SK-N-SH treated with all-trans-retinoic acid at 6 μM for 48 hours (cell line): ENCODE measurements around the gene KRT15.

Experiments used
- ATAC-seq: fragments of 200-7000 bp; cut with Tn5 transposase; 3 replicates; pipeline ENCODE4 v1.9.1; 2020; ENCODE audit warnings: mild to moderate bottlenecking, moderate library complexity
- ARNTL ChIP-seq: fragments of 450-650 bp; formaldehyde crosslinking; IDR thresholded peaks from 2 replicates; pipeline ENCODE4 v1.5.0; 2020; ENCODE audit warnings: low read depth, mild to moderate bottlenecking, moderate library complexity, borderline replicate concordance
- BACH2 ChIP-seq: fragments of 250-450 bp; sonication (Bioruptor Pico); IDR thresholded peaks from 2 replicates; pipeline ENCODE4 v1.9.0; 2021; ENCODE audit warnings: mild to moderate bottlenecking, borderline replicate concordance
- CSDC2 ChIP-seq: fragments of 250-450 bp; sonication (Bioruptor Pico); IDR thresholded peaks from 2 replicates; pipeline ENCODE4 v1.5.0; 2020; ENCODE audit warnings: mild to moderate bottlenecking, moderate library complexity
- CSRNP3 ChIP-seq: fragments of 250-450 bp; sonication (Bioruptor Pico); IDR thresholded peaks from 2 replicates; pipeline ENCODE4 v1.5.1; 2021; ENCODE audit warnings: mild to moderate bottlenecking, moderate library complexity
- ESRRG ChIP-seq: fragments of 250-450 bp; sonication (Bioruptor Pico); IDR thresholded peaks from 2 replicates; pipeline ENCODE4 v1.6.1; 2021; ENCODE audit warnings: mild to moderate bottlenecking
- GLIS3 ChIP-seq: fragments of 250-450 bp; sonication (Bioruptor Pico); IDR thresholded peaks from 2 replicates; pipeline ENCODE4 v1.5.0; 2020; ENCODE audit warnings: mild to moderate bottlenecking, moderate library complexity
- ISL1 ChIP-seq: fragments of 250-450 bp; sonication (Bioruptor Pico); IDR thresholded peaks from 2 replicates; pipeline ENCODE4 v2.1.2; 2022; ENCODE audit warnings: mild to moderate bottlenecking, moderate library complexity
- OSR1 ChIP-seq: fragments of 250-450 bp; sonication (Bioruptor Pico); IDR thresholded peaks from 2 replicates; pipeline ENCODE4 v1.8.0; 2022; ENCODE audit warnings: moderate library complexity, mild to moderate bottlenecking, inconsistent platforms
- PATZ1 ChIP-seq: fragments of 250-450 bp; sonication (Bioruptor Pico); IDR thresholded peaks from 2 replicates; pipeline ENCODE4 v1.8.0; 2020; ENCODE audit warnings: mild to moderate bottlenecking, moderate library complexity, borderline replicate concordance
- POU6F1 ChIP-seq: fragments of 250-450 bp; sonication (Bioruptor Pico); IDR thresholded peaks from 2 replicates; pipeline ENCODE4 v1.8.0; 2021; ENCODE audit warnings: low read depth, mild to moderate bottlenecking, moderate library complexity, borderline replicate concordance
- PPARA ChIP-seq: fragments of 250-450 bp; sonication (Bioruptor Pico); IDR thresholded peaks from 2 replicates; pipeline ENCODE4 v1.5.0; 2020; ENCODE audit warnings: mild to moderate bottlenecking, borderline replicate concordance
- SNAI2 ChIP-seq: fragments of 250-450 bp; sonication (Bioruptor Pico); IDR thresholded peaks from 2 replicates; pipeline ENCODE4 v1.5.0; 2020; ENCODE audit warnings: mild to moderate bottlenecking, moderate library complexity
- TCF4 ChIP-seq: fragments of 250-450 bp; sonication (Bioruptor Pico); IDR thresholded peaks from 2 replicates; pipeline ENCODE4 v1.8.0; 2021; ENCODE audit warnings: mild to moderate bottlenecking, moderate library complexity, borderline replicate concordance
- TSHZ2 ChIP-seq: fragments of 250-450 bp; sonication (Bioruptor Pico); IDR thresholded peaks from 2 replicates; pipeline ENCODE4 v1.5.0; 2020; ENCODE audit warnings: mild to moderate bottlenecking, moderate library complexity
- ZC3H10 ChIP-seq: fragments of 250-450 bp; sonication (Bioruptor Pico); IDR thresholded peaks from 2 replicates; pipeline ENCODE4 v1.5.1; 2021; ENCODE audit warnings: mild to moderate bottlenecking, moderate library complexity
- ZFP3 ChIP-seq: fragments of 250-450 bp; sonication (Bioruptor Pico); IDR thresholded peaks from 2 replicates; pipeline ENCODE4 v1.5.0; 2020; ENCODE audit warnings: mild to moderate bottlenecking, moderate library complexity
- ZFP30 ChIP-seq: fragments of 450-650 bp; formaldehyde crosslinking; IDR thresholded peaks from 2 replicates; pipeline ENCODE4 v1.5.0; 2022; ENCODE audit warnings: mild to moderate bottlenecking, moderate library complexity
- ZNF565 ChIP-seq: fragments of 450-650 bp; formaldehyde crosslinking; conservative IDR thresholded peaks from 2 replicates; pipeline ENCODE4 v1.5.0; 2020; ENCODE audit warnings: low read depth, mild to moderate bottlenecking, moderate library complexity
- ZNF70 ChIP-seq: fragments of 450-650 bp; formaldehyde crosslinking; IDR thresholded peaks from 2 replicates; pipeline ENCODE4 v1.5.0; 2020; ENCODE audit warnings: mild to moderate bottlenecking, moderate library complexity
- ZNF8 ChIP-seq: fragments of 450-650 bp; formaldehyde crosslinking; IDR thresholded peaks from 2 replicates; pipeline ENCODE4 v1.5.0; 2020; ENCODE audit warnings: mild to moderate bottlenecking, moderate library complexity

The KRT15 gene

GRCh38 chr17:41474863-41475262 is 43.8 kb downstream of the KRT15 start:
- ATAC-seq, result no peak
- no peak for TF ChIP-seq ZNF565 (CRISPR knock-in tag)
- TF ChIP-seq BACH2 (CRISPR knock-in tag), result no peak
- no peak for TF ChIP-seq TCF4 (CRISPR knock-in tag)
- TF ChIP-seq ZC3H10 (CRISPR knock-in tag), result no peak
- TF ChIP-seq ARNTL, result no peak
- TF ChIP-seq ZNF70, result no peak
- no peak for TF ChIP-seq GLIS3
- no peak for TF ChIP-seq CSDC2 (CRISPR knock-in tag)
- no peak for TF ChIP-seq ZFP30 (CRISPR knock-in tag)
- TF ChIP-seq CSRNP3, result no peak
- TF ChIP-seq TSHZ2, result no peak
- no peak for TF ChIP-seq ESRRG (CRISPR knock-in tag)
- TF ChIP-seq ZNF8 (CRISPR knock-in tag), result no peak
- TF ChIP-seq ISL1 (CRISPR knock-in tag), result no peak

GRCh38 chr17:41468346-41468745 is 50.3 kb downstream of the KRT15 start:
- ATAC-seq, result no peak
- TF ChIP-seq ZC3H10 (CRISPR knock-in tag), result no peak
- no peak for TF ChIP-seq PPARA
- no peak for TF ChIP-seq POU6F1 (CRISPR knock-in tag)
- no peak for TF ChIP-seq OSR1 (CRISPR knock-in tag)
- TF ChIP-seq ZNF70, result no peak
- TF ChIP-seq ZFP3 (CRISPR knock-in tag), result no peak
- TF ChIP-seq CSRNP3, result no peak
- TF ChIP-seq, all 23 proteins: peak for 0

GRCh38 chr17:41467561-41467960 is 51.1 kb downstream of the KRT15 start:
- no peak for ATAC-seq
- TF ChIP-seq TCF4 (CRISPR knock-in tag) (no peak), ZC3H10 (CRISPR knock-in tag) (no peak), ISL1 (CRISPR knock-in tag) (no peak), ZFP30 (CRISPR knock-in tag) (no peak), CSRNP3 (no peak), TSHZ2 (no peak), ZFP3 (CRISPR knock-in tag) (no peak), ZNF8 (CRISPR knock-in tag) (no peak), BACH2 (CRISPR knock-in tag) (no peak), GLIS3 (no peak), PATZ1 (CRISPR knock-in tag) (no peak), CSDC2 (CRISPR knock-in tag) (no peak), SNAI2 (CRISPR knock-in tag) (no peak), ESRRG (CRISPR knock-in tag) (no peak), POU6F1 (CRISPR knock-in tag) (no peak)
